HUDEP-2 (cell line): ENCODE data around the gene TMEM52.

Source experiments
- DNase-seq, 76 experiments: peaks; one replicate each; lab custom pipeline; 2025; ENCODE audit not compliant: unreplicated experiment in 76 of 76; lab: John Stamatoyannopoulos, UW

Gene TMEM52

DNA sequence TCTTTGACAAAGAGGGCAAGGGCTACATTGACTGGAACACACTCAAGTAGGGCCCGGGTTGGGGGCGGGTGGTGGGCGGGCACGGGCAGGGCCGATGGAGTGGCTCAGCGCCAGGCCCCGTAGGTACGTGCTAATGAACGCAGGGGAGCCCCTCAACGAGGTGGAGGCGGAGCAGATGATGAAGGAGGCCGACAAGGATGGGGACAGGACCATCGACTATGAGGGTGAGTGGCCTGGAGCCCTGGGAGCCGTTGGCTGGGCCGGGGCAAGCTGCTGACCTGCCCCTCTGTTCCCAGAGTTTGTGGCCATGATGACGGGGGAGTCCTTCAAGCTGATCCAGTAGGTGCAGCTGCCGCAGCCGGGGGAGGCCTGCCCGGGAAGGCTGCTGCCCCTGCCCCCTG lies 2.2 kb downstream of the TMEM52 start:
- DNase-seq = no peak

DNA sequence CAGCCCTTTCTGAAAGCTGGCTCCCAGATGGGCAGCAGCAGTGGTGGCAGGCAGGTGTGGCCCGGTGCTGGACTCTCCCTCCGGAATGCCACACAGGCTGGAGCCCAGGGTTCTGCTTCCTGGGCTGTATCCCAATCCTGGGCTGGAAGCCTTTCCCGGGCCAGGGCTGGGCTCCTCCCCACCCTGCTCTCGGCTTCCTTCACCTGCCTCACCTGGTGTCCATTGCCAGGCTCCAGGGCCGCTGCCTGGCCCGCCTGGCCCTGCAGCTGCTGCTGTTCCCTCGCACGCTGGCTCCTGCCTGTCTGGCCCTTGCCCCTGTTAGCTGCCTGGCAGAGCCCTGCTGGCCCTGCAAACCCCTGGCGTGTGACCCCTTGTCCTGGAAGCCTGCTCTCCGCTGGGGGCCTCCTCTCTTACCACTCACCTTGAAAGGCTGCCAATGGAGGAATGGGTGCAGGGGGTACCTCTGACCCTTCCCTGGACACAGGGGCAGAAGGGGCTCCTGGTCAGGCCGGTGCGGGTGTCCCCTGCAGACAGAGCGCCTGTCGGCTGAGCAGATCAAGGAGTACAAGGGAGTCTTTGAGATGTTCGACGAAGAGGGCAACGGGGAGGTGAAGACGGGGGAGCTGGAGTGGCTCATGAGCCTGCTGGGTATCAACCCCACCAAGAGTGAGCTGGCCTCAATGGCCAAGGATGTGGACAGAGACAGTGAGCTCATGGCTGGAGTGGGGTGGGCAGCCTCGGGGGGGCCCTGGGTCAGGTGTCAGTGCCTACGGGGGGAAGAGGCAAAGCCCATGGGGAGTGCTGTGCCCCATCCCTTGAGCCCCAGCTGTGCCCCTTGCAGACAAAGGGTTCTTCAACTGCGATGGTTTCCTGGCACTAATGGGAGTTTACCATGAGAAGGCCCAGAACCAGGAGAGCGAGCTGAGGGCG lies 2.9 kb downstream of the TMEM52 start:
- no peak for DNase-seq

DNA sequence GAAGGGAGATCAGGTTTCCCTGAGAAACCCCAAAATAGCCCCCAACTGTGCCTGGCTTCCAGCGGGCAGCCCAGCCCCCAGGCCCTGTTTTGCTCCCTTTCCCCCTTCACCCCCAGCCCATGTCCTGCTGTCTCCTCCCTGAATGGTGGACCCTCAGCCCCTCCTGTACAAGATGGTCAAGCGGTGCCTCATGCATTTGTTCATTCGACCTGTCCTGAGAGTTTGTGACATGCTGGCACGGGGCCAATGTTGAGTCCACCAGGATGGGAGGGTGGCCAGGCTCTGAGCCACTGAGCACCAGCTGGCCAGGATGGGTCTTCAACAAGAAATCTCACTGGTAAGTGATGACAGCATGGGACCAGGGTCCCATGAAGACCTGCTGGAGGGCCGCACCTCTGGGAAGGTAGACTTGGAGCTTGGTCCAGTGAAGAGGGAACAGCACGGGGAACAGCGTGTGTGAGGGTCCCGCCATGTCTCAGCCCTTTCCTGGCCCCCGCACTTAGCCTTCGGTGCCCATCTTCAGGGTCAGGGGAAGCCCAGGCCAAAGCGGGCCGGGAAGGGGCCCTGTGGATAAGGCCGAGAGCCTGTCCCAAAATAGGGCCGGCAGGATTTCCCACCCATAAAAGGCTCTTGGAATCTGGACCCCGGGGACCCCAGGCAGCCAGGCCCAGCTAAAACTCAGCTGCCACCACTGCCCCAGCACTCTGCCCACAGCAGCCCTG lies 3.9 kb downstream of the TMEM52 start, which contains the start of gene CALML6:
Gene CALML6, plus strand, starts transcription at position 290 of the 722 bp plus-strand sequence. Its CDS starts 21 bp downstream, at position 311.
- no peak for DNase-seq

DNA sequence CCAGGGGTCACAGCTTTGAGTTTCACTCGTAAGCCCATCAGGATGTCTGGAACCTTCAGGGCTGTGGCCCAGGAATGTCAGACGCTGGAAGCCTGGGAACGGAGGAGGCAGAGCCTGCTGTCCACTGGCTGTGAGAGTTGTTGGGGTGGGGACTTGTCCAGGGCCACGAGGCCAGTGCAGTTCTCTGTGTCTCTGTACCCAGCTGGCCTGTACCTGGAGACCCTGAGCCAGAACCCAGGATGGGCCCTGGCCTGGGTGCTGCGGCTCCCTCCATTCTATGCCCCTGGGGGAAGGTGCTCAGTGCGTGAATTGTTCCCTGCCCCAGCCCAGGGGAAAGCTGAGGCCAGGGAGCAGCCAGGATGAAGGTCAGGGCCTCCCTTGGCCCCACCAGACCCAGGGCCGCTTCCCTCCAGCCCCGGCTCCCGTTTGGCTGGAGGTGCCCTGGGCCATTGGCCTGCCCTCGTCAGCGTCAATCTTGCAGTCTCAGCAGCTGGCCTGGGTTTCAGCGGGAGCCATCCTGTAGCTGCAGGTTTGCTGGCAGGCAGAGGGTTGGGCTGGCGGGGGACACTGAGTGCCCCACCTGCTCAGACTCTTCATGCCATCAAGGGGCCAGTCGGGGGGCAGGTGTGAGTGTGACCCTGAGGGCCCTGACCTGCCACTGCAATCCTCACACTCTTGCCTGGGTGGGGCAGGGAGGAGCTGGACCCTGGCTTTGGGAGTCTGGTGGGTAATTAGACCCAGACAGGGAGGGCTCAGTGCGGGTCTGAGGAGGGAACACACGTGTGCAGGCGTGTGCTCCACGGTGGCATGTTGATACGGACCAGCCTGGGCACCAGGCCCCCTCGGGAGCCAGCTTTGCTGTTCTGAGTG lies 4.7 kb downstream of the TMEM52 start:
- DNase-seq = no peak

DNA sequence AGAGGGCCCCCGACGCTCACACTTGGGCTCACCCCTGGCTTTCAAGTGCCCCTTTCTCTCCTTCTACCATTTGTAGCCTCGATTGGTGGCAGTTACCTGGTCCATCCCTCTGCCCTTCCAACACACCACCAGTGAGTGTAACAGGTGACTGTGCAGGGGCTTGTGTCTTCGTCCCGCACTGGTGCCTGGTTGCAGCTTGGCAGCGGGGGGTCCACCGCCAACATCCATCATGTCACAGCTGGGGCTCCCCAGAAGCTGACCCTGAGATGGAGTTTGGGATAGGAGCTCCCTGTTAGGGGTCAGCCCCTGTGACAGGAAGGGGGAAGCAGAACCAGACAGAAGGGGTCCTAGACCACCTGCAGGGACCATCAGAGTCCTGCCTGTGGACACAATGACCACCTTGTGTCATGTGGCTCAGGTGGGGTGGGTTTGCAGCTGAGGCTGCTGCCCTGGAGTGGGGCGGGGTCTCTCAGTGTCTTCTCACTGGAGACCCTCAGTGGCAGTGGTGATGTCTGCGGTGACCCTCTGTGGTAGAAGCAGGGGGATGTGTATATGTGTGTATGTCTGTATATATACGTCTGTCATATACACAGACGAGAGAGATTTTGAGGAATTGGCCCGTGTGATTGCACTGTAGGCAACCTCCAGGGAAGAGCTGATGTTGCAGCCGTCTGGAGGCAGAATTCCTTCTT lies 7.6 kb downstream of the TMEM52 start:
- no peak for DNase-seq

DNA sequence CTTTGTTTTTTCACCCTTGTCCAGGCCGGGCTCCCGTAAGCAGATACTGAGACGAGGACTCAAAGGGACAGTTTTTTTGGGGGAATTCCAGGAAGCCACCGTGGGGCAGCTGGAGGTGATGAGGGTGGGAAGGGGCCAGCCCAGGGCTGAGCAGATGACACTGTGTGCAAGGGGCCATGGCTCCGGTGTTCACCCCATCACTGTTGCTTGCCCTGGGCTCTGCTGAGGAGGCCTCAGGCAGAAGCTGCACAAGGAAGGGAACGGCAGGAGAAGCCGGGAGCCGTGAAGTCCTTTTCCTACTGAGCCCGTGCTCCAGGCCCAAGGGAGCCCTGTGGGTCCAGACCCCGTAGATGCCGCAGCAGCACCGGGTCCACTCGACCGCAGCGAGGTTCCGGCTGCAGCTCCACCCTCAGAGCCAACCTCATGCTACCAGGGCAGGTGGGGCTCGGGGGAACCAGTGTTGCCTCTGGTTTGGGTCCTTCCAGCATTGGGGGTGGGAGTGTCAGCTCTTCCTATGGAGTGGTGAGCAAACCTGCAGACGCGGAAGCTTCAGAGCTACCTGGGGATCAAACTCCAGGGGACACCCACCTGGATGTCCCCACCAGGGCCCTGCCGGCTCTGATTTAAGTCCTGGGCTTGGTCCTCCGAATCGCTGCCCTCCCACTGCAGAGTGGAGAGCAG lies 8.3 kb downstream of the TMEM52 start:
- no peak for DNase-seq

DNA sequence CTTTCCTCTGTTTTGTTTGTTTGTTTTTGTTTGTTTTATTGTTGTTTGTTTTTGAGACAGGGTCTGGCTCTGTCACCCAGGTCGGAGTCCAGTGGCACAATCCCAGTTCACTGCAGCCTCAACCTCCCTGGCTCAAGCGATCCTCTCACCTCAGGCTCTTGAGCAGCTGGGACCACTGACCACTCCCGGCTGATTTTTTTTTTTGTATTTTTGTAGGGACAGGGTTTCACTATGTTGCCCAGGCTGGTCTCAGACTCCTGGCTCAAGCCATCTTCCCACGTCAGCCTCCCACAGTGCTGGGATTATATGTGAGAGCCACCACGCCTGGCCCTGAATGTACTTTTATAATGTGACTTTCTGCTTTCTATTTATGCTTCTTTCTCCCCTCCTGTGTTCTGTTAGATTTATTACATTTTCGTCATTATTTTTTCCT lies 9.0 kb downstream of the TMEM52 start:
- DNase-seq = no peak

DNA sequence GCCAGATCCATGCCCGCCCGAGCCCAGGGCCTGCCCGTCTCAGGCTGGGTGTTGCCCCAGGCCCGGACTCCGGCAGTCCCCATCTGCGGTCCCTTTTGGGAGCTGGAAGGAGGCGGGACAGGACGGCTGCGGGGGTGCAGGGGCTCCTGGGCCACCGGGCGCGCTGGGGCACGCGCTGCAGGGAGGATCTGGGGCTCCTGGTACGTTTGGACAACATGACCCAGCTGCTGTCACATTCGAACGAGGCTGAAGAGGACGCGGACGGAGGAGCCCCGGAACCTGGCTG lies 10.6 kb downstream of the TMEM52 start:
- peak in 4 of 76 experiments; percentile 17 to 67 (median 36) for DNase-seq

DNA sequence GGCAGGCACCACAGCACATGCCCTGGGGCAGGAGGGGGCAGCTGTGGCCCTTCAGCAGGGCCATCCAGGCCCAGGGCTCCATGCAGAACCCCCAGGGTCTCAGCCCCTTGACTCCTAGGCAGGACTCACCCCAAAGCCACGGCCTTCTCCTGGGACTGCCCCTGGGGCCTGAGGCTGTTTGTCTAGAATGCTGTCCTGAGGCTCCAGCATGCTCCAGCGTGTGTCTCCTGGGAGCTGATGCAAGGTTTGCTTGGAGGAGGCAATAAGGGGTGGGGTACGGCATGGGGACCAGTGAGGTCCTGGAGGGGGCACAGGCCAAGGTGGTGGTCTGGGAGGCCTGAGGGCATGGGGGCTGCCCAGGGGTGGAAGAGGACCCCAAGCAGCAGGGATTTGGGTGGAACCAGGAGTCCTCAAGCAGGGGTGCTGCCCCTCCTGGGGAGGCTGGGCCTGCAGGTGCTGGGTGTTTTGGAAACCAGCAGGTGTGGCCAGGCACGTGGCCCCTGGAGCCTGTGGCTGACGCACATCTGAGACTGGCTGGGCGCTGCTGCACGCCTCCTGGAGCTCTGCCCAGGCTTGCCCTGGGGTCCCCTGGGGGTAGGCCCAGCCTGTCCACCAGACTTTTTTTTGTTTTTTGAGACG lies 11.9 kb downstream of the TMEM52 start:
- DNase-seq = peak in 2 of 76 experiments; percentile 28 to 32

DNA sequence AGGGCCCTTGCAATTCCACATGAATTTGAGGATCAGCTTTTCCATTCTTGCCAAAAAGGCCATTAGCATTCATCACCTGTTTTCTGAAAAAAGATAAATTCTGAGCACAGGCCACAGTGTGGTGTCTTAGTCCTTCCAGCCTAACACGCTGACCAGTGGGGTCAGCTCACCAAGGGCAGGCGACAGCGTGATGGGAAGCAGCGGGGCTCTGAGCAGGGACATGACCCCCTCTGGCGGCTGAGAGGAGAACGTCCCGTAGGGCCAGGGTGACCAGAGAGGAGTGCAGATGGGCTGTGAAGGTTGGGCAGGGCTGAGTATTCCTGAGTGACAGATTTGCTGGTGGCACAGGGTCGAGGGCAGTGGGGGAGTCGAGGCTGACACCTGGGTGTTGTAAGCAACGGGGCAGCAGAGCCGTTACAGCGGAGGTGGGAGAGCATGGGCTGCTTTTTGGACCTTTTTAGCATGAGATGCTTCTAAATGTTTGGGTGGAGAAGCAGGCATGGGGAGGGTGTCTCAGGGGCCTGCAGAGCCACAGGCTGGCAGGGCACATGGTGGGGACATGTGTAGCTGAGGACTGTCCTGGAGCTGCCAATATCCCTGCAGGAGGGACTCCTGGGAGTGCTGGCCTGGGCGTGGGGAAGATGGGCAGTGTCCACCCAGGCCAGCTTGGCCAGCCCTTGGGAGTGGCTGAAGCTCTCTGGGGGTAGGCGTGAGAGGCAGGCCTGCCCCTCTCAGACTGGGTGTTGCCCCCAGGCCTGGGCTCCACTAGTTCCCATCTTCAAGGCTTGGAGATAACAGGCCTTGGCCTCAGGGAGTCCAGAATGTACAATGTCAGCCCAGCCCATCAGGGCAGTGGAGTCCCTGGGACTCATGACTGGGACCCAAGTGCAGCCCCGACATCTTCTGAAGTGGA lies 12.6 kb downstream of the TMEM52 start:
- peak in 65 of 76 experiments; percentile 23 to 84 (median 61) for DNase-seq

DNA sequence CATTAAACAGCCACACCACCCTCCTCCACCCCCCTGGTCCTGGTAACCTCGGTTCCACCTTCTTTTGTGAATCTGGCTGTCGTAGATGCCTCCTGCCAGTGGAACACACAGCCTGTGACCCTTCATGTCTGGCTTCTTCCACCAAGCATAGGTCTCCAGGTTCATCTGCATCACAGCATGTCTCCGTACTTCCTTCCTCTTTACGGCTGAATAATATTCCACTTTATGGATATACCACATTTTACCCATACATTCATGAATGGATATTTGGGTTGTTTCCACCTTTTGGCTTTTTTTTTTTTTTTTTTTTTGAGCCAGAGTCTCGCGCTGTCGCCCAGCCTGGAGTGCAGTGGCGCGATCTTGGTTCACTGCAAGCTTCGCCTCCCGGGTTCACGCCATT lies 15.9 kb downstream of the TMEM52 start:
- no peak for DNase-seq

DNA sequence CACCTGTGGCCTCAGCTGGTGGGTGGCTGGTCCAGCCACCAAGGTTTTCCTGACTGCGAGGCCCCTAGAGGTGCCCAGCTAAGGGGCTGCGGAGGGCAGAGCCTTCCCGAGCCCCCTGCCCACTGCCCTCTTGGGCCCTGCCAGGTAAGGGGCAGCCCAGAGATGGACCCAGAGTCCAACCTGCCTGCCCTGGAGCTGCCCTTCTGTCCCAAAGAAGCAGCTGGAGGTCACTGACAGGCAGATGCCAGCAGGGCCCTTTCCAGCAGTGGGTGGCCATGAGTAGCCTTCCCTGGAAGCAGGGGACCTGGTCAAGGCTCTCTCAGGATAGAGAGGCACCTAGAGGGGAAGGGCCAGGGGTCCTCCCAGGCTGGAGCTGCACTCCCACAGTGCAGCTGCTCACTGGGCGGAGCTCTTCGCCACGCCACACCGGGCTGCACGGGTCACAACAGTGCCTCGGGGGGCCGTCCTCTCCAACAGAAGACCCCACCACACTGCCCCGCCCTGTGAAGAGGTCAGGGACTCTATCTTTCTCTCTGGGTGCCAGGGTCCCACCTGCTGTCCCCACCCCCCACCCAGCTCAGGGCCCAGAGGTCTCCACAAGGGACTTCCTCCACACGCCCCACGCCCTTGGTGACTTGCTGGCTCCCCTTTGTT lies 17.3 kb downstream of the TMEM52 start:
- no peak for DNase-seq

DNA sequence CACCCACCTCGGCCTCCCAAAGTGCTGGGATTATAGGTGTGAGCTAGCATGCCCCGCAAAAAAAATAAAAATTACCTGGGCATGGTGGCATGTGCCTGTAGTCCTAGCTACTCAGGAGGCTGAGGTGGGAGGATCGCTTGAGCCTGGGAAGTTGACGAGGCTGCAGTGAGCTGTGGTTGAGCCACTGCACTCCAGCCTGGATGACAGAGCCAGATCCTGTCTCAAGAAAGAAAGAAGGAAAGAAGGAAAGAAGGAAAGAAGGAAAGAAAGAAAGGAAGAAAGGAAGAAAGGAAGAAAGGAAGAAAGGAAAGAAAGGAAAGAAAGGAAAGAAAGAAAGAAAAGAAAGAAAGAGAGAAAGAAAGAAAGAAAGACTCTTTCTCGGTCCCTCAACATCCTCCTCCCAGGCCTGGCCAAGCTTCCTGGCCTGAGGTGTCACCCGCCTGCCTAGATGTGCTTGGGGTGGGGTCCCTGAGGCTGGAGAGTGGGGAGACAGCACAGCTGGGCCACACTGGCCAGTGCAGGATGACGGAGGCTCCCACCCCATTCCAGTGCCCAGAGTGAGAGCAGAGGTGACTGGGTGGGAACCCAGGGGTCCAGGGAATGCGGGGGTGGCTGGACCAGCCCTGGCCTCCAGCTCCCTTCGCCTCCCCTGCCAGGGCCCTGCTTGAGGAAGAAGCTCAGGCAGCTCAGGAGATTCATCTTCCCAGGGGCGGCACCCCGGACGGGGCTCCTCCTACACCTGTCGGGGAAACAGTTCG lies 18.0 kb downstream of the TMEM52 start:
- no peak for DNase-seq

DNA sequence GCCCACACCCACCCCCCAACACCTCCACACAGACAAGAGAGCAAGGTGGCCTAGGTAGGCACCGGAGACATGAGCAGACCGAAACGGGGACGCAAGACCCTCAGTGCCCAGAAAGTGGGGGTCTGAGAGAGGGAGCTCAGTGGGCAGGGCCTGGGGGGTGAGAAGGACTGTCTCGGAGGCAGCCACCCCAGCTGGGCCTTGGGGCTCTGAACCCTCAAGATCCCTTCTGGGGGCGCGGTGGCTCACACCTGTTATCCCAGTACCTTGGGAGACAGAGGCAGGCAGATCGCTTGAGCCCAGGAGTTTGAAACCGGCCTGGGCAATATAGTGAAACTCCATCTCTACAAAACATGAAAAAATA lies 19.1 kb downstream of the TMEM52 start:
- DNase-seq = no peak

DNA sequence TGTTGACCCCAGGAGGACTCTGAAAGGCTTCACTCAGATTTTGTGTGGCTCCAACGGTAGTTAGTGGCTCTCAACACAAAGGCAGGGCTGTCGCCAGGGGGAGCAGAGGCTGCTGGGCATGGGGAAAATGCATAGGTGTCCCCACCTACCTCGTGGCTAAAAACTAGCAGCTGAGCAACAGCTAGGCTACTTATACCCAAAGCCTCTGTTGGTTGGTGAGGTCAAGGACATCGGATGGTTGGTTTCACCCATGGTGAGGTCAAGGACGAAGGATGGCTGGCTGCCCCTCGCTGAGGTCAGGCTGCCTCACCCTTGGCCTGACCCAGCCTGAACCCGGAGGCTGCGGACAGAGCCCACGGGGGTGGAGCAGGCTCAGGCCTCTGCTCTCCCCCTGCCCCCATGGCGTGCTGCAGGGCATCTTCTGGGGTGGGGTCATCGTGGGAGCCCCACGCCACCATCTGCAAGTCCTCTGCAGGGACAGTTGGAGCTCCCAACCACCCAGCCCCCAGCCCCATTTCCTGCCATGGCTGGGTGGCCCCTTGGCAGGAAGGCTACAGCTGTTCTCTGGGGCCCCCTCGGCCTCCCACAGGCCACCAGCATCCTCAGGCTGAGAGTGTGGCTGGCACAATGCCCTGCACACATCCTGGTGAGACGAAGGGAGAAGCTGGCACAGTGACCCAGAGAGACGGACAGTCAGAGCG lies 19.7 kb downstream of the TMEM52 start:
- peak in 16 of 76 experiments; percentile 8 to 43 (median 20) for DNase-seq

DNA sequence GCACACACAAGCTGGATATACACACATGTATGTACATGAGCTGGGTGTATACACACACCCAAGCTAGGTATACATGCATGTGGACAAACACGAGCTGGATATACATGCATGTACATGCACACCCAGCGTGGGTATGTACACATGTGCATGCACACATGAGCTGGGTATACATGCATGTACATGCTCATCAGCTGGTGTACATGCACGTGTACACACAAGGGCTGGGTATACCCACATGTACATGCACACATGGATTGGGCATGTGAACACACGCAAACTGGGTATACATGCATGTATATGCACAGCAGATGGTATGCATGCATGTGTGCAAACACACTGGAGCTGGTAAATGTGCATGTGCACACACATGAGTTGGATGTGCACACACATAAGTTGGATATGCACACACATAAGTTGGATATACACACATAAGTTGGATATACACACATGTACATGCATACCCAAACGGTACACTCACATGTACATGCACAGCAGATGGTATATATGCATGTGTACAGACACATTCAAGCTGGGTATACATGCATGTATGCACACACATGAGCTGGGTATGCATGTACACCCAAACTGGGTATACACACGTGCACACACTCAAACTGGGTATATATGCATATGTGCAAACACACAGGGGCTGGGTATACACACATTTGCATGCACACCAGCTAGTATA lies 20.7 kb downstream of the TMEM52 start:
- no peak for DNase-seq
